Smooth muscle cell of the umbilical artery (primary cell): Measurements from ENCODE around the gene CEBPB. TPM values are rescaled to one million over a fixed set of nuclear protein-coding genes. Genes with fewer than 3 reads are reported as not detected.

Experiments used
- total RNA-seq: library from RNA; depleted of rRNA; stranded (reverse); fragments of >200 nt; gene quantifications from 2 replicates; pipeline ENCODE4 v1.2.3, GENCODE V29; 2014

CEBPB gene
- 51.1 and 107 TPM in 2 replicates for total RNA-seq

GRCh38 chr20:50190251-50191064, at the start of gene CEBPB:
Gene CEBPB (plus strand): TSS chr20:50190830. CDS start chr20:50191034, 204 bp downstream.

GRCh38 chr20:50153500-50154377, 36.9 kb upstream of the CEBPB start, which contains the start of gene PEDS1:
Gene PEDS1 (minus strand): TSS chr20:50153723. CDS start chr20:50153637, 86 bp downstream.

Other genes with a start within 250 kb of the CEBPB start
- 0.30 and 0.69 TPM in 2 replicates for gene SNAI1, start 207.8 kb upstream of the CEBPB start, total RNA-seq
- 35.6 and 74.7 TPM in 2 replicates for gene UBE2V1, start 77.7 kb upstream of the CEBPB start, total RNA-seq
- gene PEDS1, start 37.1 kb upstream of the CEBPB start, total RNA-seq = 15.3 and 15.4 TPM in 2 replicates